Gastrocnemius medialis (tissue), 4 donors: Measurements from ENCODE around the gene CORO2A. TPM values are rescaled to one million over a fixed set of nuclear protein-coding genes. Genes with fewer than 3 reads are reported as not detected.

Source experiments
- ATAC-seq, 2 donors: fragments of 150-250 bp; one replicate each; pipeline ENCODE4 v1.9.1; 2016
- DNase-seq, 2 donors: peaks; one replicate each; pipeline ENCODE4 v3.0.0-alpha.2; 2019
- H3K27ac ChIP-seq, 4 donors: fragments of 200-600 bp; sonication (generic); 1 replicate in 1 of 4; 2 replicates in 3 of 4; pipeline ENCODE4 v1.5.1; 2016 to 2018; ENCODE audit warnings: mild to moderate bottlenecking in 2 of 4, moderate library complexity in 1 of 4
- H3K27me3 ChIP-seq, 3 donors: fragments of 200-600 bp; sonication (generic) in 2 of 3; 1 replicate in 1 of 3; 2 replicates in 2 of 3; pipeline versions ENCODE4 v1.5.1 to v1.6.0; 2016 to 2019; ENCODE audit warnings: mild to moderate bottlenecking in 1 of 3, moderate library complexity in 1 of 3
- H3K36me3 ChIP-seq, 2 donors: fragments of 200-600 bp; sonication (generic) in 1 of 2; one replicate each; pipeline ENCODE4 v1.5.1; 2017 to 2018
- H3K4me1 ChIP-seq, 2 donors: fragments of 200-600 bp; sonication (generic) in 1 of 2; one replicate each; pipeline ENCODE4 v1.5.1; 2016 to 2017; ENCODE audit warnings: mild to moderate bottlenecking in 2 of 2
- H3K4me3 ChIP-seq, 4 donors: fragments of 200-600 bp; sonication (generic) in 3 of 4; 1 replicate in 1 of 4; 2 replicates in 3 of 4; pipeline ENCODE4 v1.5.1; 2016 to 2019; ENCODE audit warnings: mild to moderate bottlenecking in 2 of 4
- H3K9me3 ChIP-seq, 3 donors: fragments of 200-600 bp; sonication (generic) in 2 of 3; 1 replicate in 1 of 3; 2 replicates in 2 of 3; pipeline ENCODE4 v1.5.1; 2016 to 2019
- POLR2A ChIP-seq, 2 donors: fragments of 450-650 bp; IDR thresholded peaks; one replicate each; pipeline ENCODE4 v1.6.1; 2017; ENCODE audit warnings: antibody characterized with exemption in 2 of 2, mild to moderate bottlenecking in 2 of 2, moderate library complexity in 2 of 2
- in situ Hi-C, 4 donors: fragments of 200-750 bp; cut with MboI; loops; one replicate each; pipeline versions ENCODE4 v1.15.0 to v1.8.0; 2017; ENCODE audit warnings: low sequenced_read_pairs in 4 of 4
- intact Hi-C: fragments of 100-400 bp; cut with DNase I; formaldehyde crosslinking; loops from one replicate; pipeline ENCODE4 v1.15.1; 2023; ENCODE audit warnings: low total_unique reads
- total RNA-seq, 4 donors: library from RNA; depleted of rRNA; stranded (reverse); fragments of >200 nt; gene quantifications; one replicate each; pipeline versions ENCODE4 v1.1.0 to v1.2.3, GENCODE V29; 2016
- TF ChIP-seq, protein P1 (sequence below), 5 experiments: fragments of 450-650 bp in 3 of 5; fragments of 200-600 bp in 2 of 5; sonication (generic) in 2 of 5; IDR thresholded peaks in 4 of 5; conservative IDR thresholded peaks in 1 of 5; 1 replicate in 4 of 5; 2 replicates in 1 of 5; pipeline ENCODE4 v1.5.1; 2016 to 2019; ENCODE audit warnings: antibody characterized with exemption in 5 of 5, mild to moderate bottlenecking in 3 of 5, moderate library complexity in 3 of 5

Gene CORO2A
- total RNA-seq, 4 donors from 2014 or later, result 0.05 to 0.42 (median 0.19) TPM

DNA sequence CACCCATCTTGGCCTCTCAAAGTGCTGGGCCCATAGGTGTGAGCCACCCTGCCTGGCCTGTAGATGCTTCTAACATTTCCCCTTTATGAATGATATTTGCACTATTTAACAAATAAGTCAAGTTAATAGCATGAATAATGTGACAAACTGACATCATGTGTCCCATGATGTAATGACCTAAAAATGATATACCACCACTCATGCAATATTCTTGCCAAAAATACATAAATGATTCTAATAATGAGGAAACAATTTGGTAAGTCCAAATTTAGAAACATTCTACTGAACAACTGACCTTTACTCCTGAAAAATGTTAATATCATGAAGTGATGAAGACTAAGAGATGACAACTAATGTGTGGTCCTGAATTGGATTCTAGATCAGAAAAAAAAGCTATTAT, 39.9 kb downstream of the CORO2A start:
- intact Hi-C loops, result no loop called here
- DNase-seq, result no peak
- TF ChIP-seq, protein P1, sequence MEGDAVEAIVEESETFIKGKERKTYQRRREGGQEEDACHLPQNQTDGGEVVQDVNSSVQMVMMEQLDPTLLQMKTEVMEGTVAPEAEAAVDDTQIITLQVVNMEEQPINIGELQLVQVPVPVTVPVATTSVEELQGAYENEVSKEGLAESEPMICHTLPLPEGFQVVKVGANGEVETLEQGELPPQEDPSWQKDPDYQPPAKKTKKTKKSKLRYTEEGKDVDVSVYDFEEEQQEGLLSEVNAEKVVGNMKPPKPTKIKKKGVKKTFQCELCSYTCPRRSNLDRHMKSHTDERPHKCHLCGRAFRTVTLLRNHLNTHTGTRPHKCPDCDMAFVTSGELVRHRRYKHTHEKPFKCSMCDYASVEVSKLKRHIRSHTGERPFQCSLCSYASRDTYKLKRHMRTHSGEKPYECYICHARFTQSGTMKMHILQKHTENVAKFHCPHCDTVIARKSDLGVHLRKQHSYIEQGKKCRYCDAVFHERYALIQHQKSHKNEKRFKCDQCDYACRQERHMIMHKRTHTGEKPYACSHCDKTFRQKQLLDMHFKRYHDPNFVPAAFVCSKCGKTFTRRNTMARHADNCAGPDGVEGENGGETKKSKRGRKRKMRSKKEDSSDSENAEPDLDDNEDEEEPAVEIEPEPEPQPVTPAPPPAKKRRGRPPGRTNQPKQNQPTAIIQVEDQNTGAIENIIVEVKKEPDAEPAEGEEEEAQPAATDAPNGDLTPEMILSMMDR (IDR thresholded peaks at IDR 0.05 in 4 of 5, conservative IDR thresholded peaks at IDR 0.05 in 1 of 5), result no peak
- TF ChIP-seq POLR2A (IDR thresholded peaks at IDR 0.05), result no peak
- Histone ChIP-seq H3K4me1 (no peaks in the 10 kb centered on the region), H3K27me3 (no peaks in the 10 kb centered on the region), H3K36me3 (no peaks in the 10 kb centered on the region), H3K4me3 (no peak overlapping the region), H3K9me3 (no peaks in the 10 kb centered on the region), H3K27ac (no peak overlapping the region)
- ATAC-seq, result no peak
- in situ Hi-C loops, result no loop called here

DNA sequence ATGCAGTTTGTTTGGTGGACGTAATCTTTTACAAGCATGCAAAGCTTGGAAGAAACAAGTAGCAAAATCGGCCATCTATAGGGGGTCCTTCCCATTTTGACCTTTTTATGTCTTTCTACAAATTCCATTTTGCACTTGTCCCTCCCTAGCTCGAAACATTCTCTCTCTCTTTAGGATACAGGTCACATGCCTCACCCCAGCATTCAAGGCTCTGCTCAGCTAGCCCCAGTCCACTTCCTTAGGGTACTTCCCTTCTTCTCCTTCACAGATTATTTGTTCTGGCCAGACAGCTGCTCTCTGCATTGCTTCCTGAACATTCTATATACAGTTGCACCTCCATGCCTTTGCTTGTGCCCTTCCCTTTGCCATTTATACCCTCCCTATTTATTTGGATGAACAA, 41.7 kb downstream of the CORO2A start:
- H3K9me3 ChIP-seq, result no peaks in the 10 kb centered on the region
- TF ChIP-seq, protein P1 (IDR thresholded peaks at IDR 0.05 in 4 of 5, conservative IDR thresholded peaks at IDR 0.05 in 1 of 5), result no peak
- no peak for TF ChIP-seq POLR2A (IDR thresholded peaks at IDR 0.05)
- H3K4me3 ChIP-seq, result no peak overlapping the region
- H3K27me3 ChIP-seq, result no peaks in the 10 kb centered on the region
- in situ Hi-C loops (no loop called here), intact Hi-C loops (no loop called here)
- no peaks in the 10 kb centered on the region for H3K4me1 ChIP-seq
- DNase-seq, result no peak
- H3K36me3 ChIP-seq, result no peaks in the 10 kb centered on the region
- H3K27ac ChIP-seq, result no peak overlapping the region
- no peak for ATAC-seq

DNA sequence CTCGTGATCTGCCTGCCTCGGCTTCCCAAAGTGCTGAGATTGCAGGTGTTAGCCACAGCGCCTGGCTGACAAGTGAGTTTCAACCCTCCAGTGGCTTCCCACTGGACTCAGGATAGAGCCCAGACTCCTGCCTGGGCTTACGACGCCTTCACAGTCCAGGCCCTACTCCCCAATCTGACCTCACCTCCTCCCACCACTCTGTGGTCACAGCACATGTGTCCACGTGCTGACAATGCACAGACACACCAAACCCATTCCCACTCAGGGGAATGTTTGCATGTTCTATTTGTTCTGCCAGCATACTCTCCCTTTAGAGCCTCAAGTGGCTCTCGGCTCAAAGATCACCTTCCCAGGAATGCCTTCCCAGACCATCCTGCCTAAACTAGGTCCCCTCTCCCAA, 42.3 kb downstream of the CORO2A start:
- Histone ChIP-seq H3K4me1 (no peaks in the 10 kb centered on the region), H3K27me3 (no peaks in the 10 kb centered on the region), H3K36me3 (no peaks in the 10 kb centered on the region), H3K4me3 (no peak overlapping the region), H3K9me3 (no peaks in the 10 kb centered on the region), H3K27ac (no peak overlapping the region)
- no peak for DNase-seq
- in situ Hi-C loops (no loop called here), intact Hi-C loops (no loop called here)
- ATAC-seq, result no peak
- no peak for TF ChIP-seq POLR2A (IDR thresholded peaks at IDR 0.05)
- TF ChIP-seq, protein P1 (IDR thresholded peaks at IDR 0.05 in 4 of 5, conservative IDR thresholded peaks at IDR 0.05 in 1 of 5), result no peak

DNA sequence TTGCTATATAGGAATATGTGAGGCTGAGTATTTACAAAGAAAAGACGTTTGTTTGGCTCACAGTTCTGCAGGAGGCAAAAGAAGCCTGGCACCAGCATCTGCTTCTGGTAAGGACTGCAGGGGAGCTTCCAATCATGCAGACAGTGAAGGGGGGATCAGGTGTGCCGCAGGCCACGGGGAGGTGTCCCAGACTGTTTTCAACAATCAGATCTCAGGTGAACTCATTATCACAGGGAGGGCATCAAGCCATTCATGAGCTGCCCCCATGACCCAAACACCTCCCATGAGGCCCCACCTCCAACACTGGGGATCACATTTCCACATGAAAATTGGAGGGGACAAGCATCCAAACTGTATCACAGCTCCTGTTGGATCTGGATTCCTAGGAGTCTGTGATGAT, 43.0 kb downstream of the CORO2A start:
- TF ChIP-seq, protein P1 (IDR thresholded peaks at IDR 0.05 in 4 of 5, conservative IDR thresholded peaks at IDR 0.05 in 1 of 5), result no peak
- no peak for TF ChIP-seq POLR2A (IDR thresholded peaks at IDR 0.05)
- H3K9me3 ChIP-seq, result no peaks in the 10 kb centered on the region
- H3K27me3 ChIP-seq, result no peaks in the 10 kb centered on the region
- intact Hi-C loops (no loop called here), in situ Hi-C loops (no loop called here)
- no peaks in the 10 kb centered on the region for H3K4me1 ChIP-seq
- H3K36me3 ChIP-seq, result no peaks in the 10 kb centered on the region
- ATAC-seq, result no peak
- DNase-seq, result no peak
- no peak overlapping the region for H3K4me3 ChIP-seq
- H3K27ac ChIP-seq, result no peak overlapping the region

DNA sequence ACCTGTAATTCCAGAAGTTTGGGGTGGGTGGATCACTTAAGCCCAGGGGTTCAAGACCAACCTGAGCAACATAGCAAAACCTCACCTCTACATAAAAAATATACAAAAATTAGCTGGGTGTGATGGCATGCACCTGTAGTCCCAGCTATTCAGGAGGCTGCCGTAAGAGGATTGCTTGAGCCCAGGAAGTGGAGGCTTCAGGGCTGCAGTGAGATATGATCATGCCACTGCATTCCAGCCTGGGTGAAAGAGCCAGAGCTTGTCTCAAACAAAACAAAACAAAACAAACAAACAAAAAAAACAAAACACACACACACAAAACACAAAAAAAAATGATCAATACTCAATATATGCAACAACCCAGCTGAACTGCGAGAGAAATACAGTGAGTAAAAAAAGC, 44.0 kb downstream of the CORO2A start:
- ATAC-seq (no peak), DNase-seq (no peak)
- intact Hi-C loops, result no loop called here
- no peaks in the 10 kb centered on the region for H3K9me3 ChIP-seq
- in situ Hi-C loops, result no loop called here
- H3K27me3 ChIP-seq, result no peaks in the 10 kb centered on the region
- no peak overlapping the region for H3K27ac ChIP-seq
- H3K4me1 ChIP-seq, result no peaks in the 10 kb centered on the region
- TF ChIP-seq, protein P1 (IDR thresholded peaks at IDR 0.05 in 4 of 5, conservative IDR thresholded peaks at IDR 0.05 in 1 of 5), result no peak
- TF ChIP-seq POLR2A (IDR thresholded peaks at IDR 0.05), result no peak
- H3K36me3 ChIP-seq, result no peaks in the 10 kb centered on the region
- no peak overlapping the region for H3K4me3 ChIP-seq
